HG03097 (cell line): ENCODE data around the gene GMCL2.

ENCODE experiments used
- ATAC-seq: cut with Tn5 transposase; IDR thresholded peaks from one replicate; pipeline ENCODE4 v1.9.1; 2021; ENCODE audit not compliant: unreplicated experiment, low FRiP score

The GMCL2 gene

GRCh38 chr5:178223196-178223773, 36.1 kb upstream of the GMCL2 start:
- ATAC-seq, result no peak

GRCh38 chr5:178222292-178222691, 35.1 kb upstream of the GMCL2 start:
- ATAC-seq, result no peak

- ATAC-seq, result no peak
These were observed 34.7 kb upstream of the GMCL2 start for GRCh38 chr5:178221853-178222252.

- ATAC-seq, result no peak
These were observed 34.1 kb upstream of the GMCL2 start for GRCh38 chr5:178221282-178221681.

GRCh38 chr5:178218827-178219226, 31.7 kb upstream of the GMCL2 start:
- ATAC-seq, result no peak

- ATAC-seq, result no peak
These were observed 31.1 kb upstream of the GMCL2 start for GRCh38 chr5:178218237-178218776.

- no peak for ATAC-seq
These were observed 29.6 kb upstream of the GMCL2 start for GRCh38 chr5:178216779-178217178.

- ATAC-seq, result no peak
These were observed 28.9 kb upstream of the GMCL2 start for GRCh38 chr5:178216088-178216534.

- no peak for ATAC-seq
These were observed 28.3 kb upstream of the GMCL2 start for GRCh38 chr5:178215280-178216002.

GRCh38 chr5:178214160-178214803, 27.1 kb upstream of the GMCL2 start:
- ATAC-seq, result no peak

GRCh38 chr5:178213748-178214151, 26.6 kb upstream of the GMCL2 start:
- ATAC-seq, result no peak

- no peak for ATAC-seq
These were observed 25.9 kb upstream of the GMCL2 start for GRCh38 chr5:178213003-178213461.

GRCh38 chr5:178212241-178213002, 25.3 kb upstream of the GMCL2 start:
- ATAC-seq, result no peak

- ATAC-seq, result no peak
These were observed 24.2 kb upstream of the GMCL2 start for GRCh38 chr5:178211095-178212048.

- ATAC-seq, result no peak
These were observed 23.5 kb upstream of the GMCL2 start for GRCh38 chr5:178210686-178211085.

GRCh38 chr5:178210073-178210535, 22.9 kb upstream of the GMCL2 start:
- ATAC-seq, result no peak

GRCh38 chr5:178209334-178210072, 22.3 kb upstream of the GMCL2 start:
- no peak for ATAC-seq

GRCh38 chr5:178208540-178209227, 21.5 kb upstream of the GMCL2 start:
- ATAC-seq, result no peak
